UCSD-AML1 (cell line): Measurements from ENCODE around the gene DCP1B.
"Not testable (repeated sequence)": the region's sequence is repeated elsewhere in the genome, so short reads cannot be mapped to it uniquely, and the experiment has no call there.

Source experiments
- DNase-seq: peaks from one replicate; lab custom pipeline; 2025; ENCODE audit not compliant: unreplicated experiment; lab: John Stamatoyannopoulos, UW

Gene DCP1B

DNA sequence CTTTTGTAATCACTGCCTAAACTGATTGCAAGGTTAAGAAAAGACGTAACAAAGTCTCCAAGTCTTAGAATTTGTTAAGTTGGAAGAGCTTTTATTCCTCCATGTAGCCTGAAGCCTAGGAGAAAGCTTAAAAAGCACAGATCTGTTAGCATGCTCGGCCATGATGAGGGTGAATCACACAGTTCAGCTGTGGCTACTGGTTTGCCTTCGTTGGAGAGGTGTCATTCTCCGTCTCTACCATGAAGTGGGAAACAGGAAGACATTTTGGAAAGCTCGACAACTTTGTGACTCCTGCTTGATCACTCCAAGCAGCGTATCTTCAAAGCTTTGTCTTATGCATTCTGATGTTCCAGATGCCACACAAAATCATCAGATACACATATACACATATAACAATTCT, 27.1 kb downstream of the DCP1B start:
- DNase-seq = no peak

DNA sequence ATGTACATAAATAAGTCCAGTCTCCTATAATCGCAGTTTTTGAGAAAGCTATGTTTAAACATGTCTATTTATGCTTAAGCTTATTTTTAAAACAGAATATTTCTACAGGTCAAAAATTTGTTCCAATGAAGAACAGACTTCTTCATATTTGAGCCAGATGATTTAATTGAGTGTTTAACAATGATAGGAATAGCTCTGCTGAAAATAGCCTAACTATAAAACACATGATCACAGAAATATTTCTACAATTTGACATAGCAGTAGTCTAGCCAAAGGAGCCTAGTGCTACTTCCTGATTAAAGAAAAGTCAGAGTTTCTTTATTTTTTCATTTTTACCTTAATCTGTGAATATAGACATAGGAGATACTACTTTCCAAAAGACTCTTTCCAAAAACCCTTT, 29.4 kb downstream of the DCP1B start:
- DNase-seq = no peak

DNA sequence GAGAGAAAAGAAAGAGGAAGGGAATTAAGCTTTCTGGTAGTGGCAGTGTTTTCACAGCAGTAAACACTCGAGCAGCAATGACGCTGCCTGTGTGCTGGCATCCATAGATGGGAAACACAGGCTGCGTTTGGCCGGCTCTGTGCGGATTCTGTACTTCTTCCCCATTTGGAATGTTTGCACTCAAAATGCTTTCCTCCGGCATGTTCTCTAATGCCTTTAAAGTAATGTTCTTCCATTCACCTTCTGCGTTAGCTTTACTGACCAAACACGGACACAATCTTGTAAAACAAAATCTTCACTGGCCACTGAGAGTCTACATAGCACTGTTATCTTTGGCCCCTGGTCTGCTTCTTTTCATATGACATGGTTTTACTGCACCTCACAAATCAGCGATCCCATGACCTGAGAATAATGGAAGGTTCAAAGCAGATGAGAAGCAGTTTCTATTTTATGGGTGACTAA, 31.4 kb downstream of the DCP1B start:
- no peak for DNase-seq

DNA sequence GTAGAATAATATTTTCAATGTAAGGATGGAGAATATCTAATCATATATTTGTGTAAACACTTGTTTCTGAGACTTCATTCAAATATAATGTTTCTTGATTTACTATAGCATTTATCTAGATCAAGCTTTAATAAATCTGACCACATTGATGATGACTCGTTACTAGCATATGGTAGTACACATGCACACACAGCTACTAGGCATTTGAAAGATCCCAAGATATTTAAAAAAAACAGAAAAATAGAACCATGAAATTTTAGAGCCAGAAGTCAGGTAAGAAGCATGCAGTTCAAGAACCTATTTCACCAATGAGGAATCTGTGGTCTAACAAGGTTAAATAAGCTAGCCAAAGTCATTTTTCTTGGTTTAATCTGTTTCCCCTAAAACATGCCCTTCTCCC, 32.0 kb downstream of the DCP1B start:
- no peak for DNase-seq

DNA sequence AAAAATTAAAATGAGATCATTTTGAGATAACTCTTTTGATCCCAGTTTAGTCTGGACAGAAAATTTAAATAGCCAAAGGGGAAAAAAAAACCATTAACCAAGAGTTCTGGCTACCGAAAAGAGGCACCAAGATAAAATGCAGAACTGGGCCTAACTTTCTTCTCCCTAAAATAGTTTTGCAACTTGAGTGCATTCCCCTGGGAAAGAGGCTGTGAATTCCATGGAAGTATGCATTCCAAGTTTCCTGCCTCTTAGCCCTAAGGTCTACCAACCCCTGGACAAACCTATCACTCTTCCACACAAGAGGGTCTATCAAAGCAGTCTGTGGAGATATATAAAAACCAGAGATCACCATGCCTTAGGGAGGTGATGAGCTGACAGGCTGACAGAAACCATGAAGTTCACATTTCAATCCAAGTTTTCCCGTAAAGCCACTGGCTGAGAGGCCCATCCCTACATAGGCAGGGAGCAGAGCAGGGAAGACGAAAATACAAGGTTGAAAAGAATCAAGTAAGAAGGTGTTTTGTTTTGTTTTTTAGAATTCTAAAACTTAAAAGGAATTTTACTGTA, 33.8 kb downstream of the DCP1B start:
- no peak for DNase-seq

DNA sequence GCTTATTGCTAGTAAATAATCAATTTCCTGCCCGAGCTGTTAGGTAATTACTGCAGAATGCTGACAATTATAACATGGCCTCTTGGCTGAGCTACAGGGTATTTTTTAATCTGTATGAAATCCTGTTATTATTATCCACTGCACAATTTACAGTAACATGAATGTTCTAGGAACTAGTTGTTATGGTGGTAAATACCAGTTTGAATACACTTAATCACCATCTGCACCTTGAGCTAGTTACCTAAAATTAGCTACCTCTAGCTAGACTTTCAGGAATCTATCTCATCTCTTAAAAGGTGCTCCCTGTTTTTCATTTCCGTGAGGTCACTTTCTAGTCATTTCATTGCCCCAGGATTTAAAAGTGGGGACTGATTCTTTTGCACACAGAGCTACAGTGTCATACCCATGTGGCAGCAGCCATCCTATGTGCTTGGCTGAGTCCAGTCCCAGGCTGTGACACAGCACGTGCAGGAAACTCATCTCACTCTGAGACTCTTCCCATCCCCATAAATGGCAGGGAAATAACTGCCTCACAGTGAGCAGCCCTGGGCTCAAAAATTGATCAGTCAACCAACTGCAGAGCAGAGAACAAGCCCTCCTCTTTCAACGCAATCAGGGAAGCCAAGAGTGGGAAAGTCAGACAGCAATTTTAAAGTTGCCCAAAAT, 37.6 kb downstream of the DCP1B start:
- DNase-seq = no peak

DNA sequence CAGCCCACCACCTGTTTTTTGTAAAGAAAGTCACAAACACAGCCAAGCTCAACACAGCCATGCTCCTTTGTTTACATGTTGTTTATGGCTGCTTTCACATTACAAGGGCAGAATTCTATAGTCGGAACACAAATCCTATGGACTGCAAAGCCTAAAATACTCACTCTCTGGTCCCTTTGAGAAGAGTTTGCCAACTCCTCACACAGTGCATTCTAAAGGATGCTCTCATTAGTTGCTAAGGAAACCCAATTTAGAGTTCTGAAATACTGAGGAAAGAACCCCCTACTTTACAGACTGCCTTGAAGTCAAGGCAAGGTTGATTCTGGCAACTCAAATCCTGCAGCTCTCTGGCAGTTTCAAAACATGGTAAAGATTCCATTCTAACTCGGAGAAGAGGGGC, 38.3 kb downstream of the DCP1B start:
- DNase-seq = no peak

DNA sequence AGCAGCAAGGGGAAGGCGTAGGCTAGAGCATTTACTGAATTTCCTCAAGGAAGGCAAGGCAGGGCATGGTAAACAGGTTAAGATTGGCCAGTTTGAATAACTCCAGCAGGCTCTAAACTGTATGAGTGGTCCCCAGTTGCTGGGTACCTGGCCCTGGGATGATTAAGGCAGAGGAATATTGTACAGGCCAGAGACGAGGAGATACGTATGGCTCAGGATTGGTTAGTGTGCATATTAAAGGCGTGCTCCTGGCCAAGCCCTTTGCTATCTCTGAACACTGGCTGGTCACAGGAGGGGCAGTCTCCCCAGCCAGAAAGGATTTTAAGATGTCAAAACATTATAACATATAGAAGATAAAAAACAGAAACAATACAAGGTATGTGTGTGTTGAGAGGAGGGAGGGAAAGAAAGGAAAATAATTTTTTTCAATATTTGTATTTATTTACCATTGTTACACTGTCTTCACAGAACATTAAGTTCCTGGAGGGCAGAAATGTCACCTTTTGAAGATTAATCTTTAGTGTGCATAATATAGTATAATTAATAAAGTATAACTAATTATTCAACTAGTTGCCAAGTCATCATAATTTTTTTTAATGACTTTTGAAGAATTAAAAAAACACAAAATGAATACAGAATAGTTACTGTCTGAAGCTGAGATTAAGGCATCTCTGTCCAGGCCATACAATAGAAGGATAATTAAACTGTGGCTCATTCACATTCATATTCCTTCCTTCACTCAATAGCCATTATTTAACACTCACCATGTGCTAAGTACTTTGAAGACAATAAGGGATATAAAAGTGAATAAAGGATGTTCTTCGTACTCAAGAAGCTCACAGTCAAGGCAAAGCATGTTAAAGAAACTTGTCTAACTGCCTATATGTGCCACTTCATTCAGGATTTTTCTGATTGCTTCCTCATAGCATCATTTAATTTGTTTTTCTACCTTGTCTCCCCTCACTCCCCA, 41.9 kb downstream of the DCP1B start:
- no peak for DNase-seq

DNA sequence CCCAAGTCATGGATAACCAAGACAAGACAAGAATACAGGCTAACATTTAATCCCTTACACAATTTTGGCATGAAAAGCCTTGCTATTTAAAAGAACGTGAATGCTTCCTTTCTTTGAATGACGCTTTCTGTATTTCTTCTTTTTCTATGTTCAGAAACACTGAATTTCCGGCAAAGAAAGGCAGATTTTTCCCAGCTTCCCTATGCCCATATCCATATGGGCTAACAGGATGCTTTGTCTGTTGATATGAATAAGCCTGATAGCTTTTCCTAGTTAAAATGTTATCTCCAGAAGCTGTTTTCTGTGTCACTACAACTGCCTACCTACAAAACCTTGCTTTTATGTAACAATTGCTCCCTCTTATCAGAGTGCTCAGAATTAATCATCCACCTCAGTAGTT, 47.5 kb downstream of the DCP1B start:
- DNase-seq = no peak

DNA sequence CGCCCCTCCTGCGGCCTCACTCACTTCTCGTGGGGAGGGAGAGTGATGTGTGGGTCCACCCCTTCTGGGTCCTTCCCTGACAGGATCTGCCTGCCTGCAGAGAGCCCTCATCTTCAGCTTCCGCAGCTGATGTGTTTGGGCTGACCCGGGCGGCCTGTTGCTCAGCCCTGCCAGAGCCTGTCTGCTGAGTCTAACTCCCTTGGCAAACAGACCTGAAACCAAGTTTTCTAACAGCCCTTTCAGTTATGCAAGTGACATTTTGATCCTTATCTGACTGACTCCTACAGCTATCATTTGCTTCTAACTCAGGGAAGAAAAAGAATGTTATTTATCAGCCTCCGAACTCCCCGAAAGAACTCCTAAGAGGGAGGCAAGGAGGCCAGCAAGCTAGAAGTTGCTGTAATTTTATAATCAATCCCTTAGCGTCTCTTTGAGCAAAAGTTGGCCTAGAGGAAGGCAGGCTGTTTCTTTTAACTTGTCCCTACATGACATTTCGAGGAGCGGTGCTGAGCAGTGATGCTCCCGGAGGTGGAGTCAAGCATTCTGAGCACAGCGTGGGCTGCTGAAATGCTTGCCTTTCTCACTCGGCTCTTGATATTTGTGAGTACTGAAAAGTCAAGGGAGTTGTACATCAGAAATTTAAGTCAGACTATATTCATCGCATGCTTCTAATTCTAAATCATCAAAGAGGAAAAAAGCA, 54.3 kb downstream of the DCP1B start:
- no peak for DNase-seq

DNA sequence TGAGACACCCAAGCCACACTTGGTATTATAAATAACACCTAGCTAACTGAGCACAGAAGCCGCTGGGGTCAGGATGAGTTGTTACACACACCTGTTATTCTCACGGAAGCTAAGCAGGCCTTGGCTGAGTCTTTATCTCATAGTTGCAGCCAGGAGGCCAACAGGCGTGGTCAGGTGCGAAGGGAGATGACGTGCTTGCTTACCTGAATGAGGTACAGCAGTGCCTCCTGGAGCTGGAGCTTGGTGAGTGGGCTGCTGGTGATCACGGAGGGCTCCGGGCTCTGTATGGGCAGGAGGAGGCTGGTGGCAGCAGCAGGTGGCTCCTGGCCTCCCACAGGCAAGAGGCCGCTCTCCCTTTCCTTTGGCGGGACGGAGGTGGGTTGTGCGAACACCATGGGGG, 55.4 kb downstream of the DCP1B start:
- no peak for DNase-seq

DNA sequence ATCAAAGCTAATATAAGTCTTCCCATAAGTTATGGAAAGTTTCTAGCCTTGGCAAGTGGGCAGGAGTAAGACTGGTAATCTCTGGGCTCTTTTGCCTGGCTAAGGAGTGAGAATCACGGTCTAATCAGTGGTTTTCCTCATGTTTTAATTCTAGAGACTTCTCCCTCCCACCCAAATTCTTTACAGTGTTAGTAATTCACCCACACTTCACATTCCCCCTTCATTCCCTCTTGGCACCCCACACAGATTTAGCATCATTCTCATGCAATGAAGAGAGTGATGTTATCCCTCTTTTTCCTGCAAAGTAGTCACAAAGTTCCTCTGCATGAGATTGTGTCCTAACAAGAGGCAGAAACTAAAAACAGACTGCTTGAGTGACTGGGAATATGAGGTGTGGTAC, 57.2 kb downstream of the DCP1B start:
- no peak for DNase-seq

DNA sequence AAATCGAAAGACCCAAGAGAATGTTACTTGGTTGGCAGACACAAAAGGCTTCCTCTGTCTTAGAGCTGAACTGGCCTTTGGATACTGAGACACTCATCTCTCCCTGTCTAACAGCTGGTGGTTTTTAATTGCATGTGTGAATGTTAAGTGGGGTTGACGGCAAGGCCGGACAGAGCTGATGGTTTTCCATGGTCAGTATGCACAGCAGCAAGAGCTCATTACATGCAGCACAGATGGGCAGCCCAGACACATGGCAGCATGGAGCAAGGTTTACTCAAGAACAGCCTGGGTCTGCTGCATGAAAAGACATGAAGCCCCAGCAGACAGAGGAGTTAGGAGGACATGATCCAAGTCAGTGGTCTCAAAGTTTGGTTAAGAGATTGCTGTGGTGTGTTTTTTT, 58.0 kb downstream of the DCP1B start:
- DNase-seq = no peak

DNA sequence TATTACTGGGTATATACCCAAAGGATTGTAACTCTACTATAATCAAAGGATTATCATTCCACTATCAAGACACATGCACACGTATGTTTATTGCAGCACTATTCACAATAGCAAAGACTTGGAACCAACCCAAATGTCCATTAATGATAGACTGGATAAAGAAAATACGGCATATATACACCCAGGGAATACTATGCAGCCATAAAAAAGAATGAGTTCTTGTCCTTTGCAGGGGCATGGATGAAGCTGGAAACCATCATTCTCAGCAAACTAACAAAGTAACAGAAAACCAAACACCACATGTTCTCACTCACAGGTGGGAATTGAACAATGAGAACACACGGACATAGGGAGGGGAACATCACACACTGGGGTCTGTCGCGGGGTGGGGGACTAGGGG, 58.8 kb downstream of the DCP1B start:
- not testable (repeated sequence) for DNase-seq

DNA sequence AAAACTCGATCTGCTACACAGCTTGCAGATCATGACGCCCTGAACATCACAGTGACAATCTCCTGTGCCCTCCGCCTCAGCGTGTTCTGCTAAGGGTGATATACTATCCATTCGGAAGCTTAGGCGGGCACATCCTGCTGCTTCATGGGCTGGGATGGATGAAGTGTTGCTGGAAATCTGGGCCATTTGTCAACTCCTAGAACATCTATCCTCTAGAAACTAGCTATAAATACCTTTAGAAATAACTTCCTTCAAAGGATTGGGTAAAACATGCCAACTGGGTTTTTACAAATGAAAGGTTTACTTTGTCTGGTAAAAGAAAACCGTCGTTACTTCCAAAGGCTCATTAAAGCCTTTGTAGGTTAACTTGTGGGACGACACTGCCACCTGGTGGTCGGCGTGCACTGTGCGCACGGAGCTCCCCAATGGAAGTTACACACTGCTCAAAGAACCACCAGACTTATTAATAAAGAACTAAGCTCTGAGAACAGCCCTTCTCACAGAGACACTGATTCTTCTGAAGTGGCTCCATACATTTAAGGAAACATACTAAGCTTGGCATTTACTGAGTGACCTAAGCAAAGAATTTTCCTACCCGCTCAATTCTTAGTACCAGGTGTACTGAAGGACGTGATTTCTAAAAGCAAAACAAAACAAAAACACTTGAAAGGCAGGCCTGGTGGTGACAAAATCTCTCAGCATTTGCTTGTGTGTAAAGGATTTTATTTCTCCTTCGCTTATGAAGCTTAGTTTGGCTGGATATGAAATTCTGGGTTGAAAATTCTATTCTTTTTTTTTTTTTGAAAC, 64.3 kb downstream of the DCP1B start:
- DNase-seq = peak; percentile 83

DNA sequence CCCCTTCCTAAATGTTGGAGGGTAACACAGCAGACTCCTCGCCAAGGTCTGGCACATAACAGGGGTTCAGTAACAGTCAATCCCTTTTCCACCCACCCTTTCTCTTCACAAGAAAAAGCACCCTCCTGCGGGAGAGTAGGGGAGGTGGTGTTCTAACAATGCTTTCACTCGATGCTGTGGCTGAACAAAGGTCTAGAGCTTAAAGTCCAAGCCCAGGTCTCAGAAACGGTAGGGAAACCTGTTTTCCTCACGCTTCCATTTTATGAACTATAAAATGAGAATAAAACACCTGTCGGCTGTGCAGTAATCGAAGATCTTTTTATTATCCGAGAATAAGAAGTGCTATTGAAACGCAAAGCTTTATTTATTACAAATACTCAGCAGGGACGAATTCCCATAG, 64.9 kb downstream of the DCP1B start:
- DNase-seq = no peak

DNA sequence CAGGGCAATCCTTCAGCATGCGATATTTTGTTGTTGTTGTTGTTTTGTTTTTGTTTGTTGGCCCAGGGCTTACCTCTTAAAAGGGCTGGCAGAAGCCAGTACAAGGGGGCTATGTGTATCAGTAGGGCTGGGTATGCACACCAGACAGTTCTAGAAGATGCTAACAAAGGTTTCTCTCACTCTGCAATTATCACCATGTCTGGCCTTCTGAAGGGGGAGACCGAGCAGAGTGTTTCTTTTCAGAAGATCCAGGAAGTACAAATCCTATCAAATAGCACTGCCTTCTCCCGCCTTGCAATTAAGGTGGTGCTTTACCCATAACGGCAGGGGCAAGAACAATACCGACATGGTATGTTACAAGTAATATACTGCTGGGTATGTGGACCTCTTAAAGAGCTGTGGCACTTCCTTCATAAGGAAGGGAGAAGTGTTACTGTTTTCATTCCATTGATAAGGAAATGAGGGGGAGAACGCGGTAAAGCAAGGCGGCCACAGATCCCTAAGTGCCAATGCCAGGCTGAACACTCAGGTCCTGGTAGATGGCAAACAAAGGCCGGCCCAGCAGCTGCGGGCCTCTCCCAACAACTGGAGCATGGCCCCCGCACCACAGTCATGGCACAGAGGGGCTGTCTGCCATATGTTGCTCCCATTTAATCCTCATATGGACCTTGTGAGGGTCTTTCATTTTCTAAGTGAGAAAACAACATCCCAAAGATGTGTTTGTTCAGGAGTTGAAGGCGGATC, 66.6 kb downstream of the DCP1B start:
- DNase-seq = no peak

DNA sequence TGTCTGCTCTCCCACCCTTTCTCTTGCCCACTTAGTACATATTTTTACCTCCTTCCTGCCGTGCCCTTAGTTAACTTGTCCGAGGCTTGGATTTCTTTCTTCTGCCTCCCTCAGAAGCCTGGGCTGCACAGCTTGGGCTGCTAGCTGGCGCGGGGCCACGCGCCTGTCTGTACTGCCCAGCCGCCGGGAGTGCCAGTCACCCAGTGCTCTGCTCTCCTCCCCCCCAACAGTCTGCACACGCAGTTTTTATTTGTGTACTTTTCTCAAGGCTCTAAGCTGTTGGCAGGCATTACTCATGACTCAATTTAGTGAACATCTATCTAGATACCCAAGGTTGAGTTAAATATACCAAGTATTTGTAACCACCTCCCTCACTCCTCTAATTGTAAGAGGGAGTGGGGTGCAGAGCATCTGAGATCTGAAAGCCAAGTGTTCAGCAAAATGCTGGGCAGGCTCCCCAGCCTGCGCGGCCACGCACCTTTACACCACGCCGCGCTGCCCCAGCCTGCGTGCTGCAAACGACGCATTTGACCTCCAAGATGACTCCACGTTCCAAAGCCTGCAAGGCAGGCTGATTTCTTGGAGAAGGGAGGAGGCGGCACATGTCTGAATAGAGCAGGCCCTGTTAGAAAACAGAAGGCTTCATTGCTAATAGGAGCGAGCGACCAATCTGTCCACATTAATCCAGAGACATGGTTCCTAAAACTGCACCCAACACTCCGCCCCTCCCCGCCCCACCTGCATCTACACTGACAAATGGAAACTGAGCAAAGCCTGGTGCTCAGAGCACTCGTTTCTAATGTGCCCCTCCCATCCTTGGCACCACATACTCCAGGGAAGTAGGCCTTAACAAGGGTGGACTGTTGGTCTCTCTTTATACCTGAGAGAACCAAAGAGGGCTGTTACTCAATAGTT, 67.6 kb downstream of the DCP1B start:
- no peak for DNase-seq
